Nephron progenitor cell (in vitro differentiated cells): Measurements from ENCODE around the gene RAB40B.
A peak's percentile ranks its signal among the peaks of the same experiment; 100 is the strongest.

Experiments used
- DNase-seq: peaks from one replicate; pipeline ENCODE4 v3.0.0; 2021
- H3K27ac Mint-ChIP-seq: 2 replicates; pipeline ENCODE4 v1.8.0; 2021; ENCODE audit warnings: mild to moderate bottlenecking, moderate library complexity, mixed read lengths
- H3K27me3 Mint-ChIP-seq: 2 replicates; pipeline ENCODE4 v1.8.0; 2021; ENCODE audit warnings: mild to moderate bottlenecking, low read depth, mixed read lengths; ENCODE audit not compliant: poor library complexity
- H3K36me3 Mint-ChIP-seq: 2 replicates; pipeline ENCODE4 v1.8.0; 2021; ENCODE audit warnings: low read depth, mixed read lengths
- H3K4me1 Mint-ChIP-seq: 2 replicates; pipeline ENCODE4 v1.8.0; 2021; ENCODE audit warnings: mixed read lengths
- H3K4me3 Mint-ChIP-seq: 2 replicates; pipeline ENCODE4 v1.8.0; 2021; ENCODE audit warnings: mild to moderate bottlenecking, moderate library complexity, mixed read lengths
- H3K9me3 Mint-ChIP-seq: 2 replicates; pipeline ENCODE4 v1.8.0; 2021; ENCODE audit warnings: mild to moderate bottlenecking, moderate library complexity, mixed read lengths
- CTCF ChIP-seq: fragments of 200-600 bp; sonication (generic); IDR thresholded peaks from 2 replicates; pipeline ENCODE4 v1.5.0; 2021; ENCODE audit warnings: antibody characterized with exemption

The RAB40B gene

GRCh38 chr17:82609655-82610054 lies 88.8 kb downstream of the RAB40B start:
- H3K36me3 Mint-ChIP-seq: peaks cover 94% of the 10 kb centered on the region
- no peak for DNase-seq
- H3K27me3 Mint-ChIP-seq: no peaks in the 10 kb centered on the region
- no peak overlapping the region for H3K27ac Mint-ChIP-seq
- no peak overlapping the region for H3K4me3 Mint-ChIP-seq
- TF ChIP-seq CTCF: no peak
- peaks cover 50% of the 10 kb centered on the region for H3K9me3 Mint-ChIP-seq
- H3K4me1 Mint-ChIP-seq: peaks cover 51% of the 10 kb centered on the region

GRCh38 chr17:82608816-82609215 lies 89.7 kb downstream of the RAB40B start:
- Mint-ChIP-seq H3K36me3 (peaks cover 96% of the 10 kb centered on the region), H3K4me3 (no peak overlapping the region), H3K9me3 (peaks cover 58% of the 10 kb centered on the region), H3K27ac (peak overlapping the region; percentile 92), H3K4me1 (peaks cover 52% of the 10 kb centered on the region), H3K27me3 (no peaks in the 10 kb centered on the region)
- no peak for DNase-seq
- no peak for TF ChIP-seq CTCF

GRCh38 chr17:82605939-82606600 lies 92.4 kb downstream of the RAB40B start:
- Mint-ChIP-seq H3K4me1 (peaks cover 38% of the 10 kb centered on the region), H3K4me3 (no peak overlapping the region), H3K27ac (peak overlapping the region; percentile 85), H3K9me3 (peaks cover 60% of the 10 kb centered on the region), H3K27me3 (no peaks in the 10 kb centered on the region), H3K36me3 (peaks cover 96% of the 10 kb centered on the region)
- no peak for DNase-seq
- no peak for TF ChIP-seq CTCF
